IPS-18a (cell line): ENCODE measurements around the gene CHMP5.

Experiments used
- H3K27ac ChIP-seq: one replicate; pipeline ENCODE4 v1.5.1; 2013; ENCODE audit warnings: low read length
- H3K27me3 ChIP-seq: one replicate; pipeline ENCODE4 v1.6.1; 2013; ENCODE audit warnings: mild to moderate bottlenecking, low read length; ENCODE audit not compliant: control insufficient read depth, insufficient read depth
- H3K36me3 ChIP-seq: one replicate; pipeline ENCODE4 v1.6.1; 2013; ENCODE audit warnings: low read depth, low read length; ENCODE audit not compliant: control insufficient read depth
- H3K4me1 ChIP-seq: one replicate; pipeline ENCODE4 v1.6.1; 2013; ENCODE audit warnings: low read depth, low read length; ENCODE audit not compliant: control insufficient read depth
- H3K4me3 ChIP-seq: one replicate; pipeline ENCODE4 v1.5.1; 2013; ENCODE audit warnings: low read length
- H3K9ac ChIP-seq: one replicate; pipeline ENCODE4 v1.6.1; 2013; ENCODE audit warnings: mild to moderate bottlenecking, low read length, moderate library complexity
- H3K9me3 ChIP-seq: one replicate; pipeline ENCODE4 v1.6.1; 2013; ENCODE audit warnings: low read depth, low read length; ENCODE audit not compliant: control insufficient read depth

The CHMP5 gene

DNA sequence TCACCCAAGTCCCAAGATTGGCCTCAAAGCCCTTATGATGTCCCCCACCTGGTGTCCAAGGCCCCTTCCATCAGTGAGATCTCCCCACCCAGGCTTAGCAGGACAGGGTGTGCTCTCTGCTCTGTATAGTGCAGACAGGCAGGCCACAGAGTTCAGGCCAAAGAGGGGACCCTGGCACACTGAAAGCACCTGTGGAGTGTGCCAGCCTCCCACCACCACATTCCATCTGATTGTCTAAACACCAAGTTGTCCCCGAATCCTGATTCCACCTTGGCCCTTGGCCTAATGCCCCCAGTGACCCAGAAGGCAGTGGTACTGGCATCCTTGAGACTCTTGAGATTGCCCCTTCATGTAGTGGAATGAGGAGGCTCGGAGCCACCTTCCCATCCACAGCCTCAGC is 19.5 kb upstream of the CHMP5 start:
- Histone ChIP-seq H3K27me3 (no peaks in the 10 kb centered on the region), H3K9ac (no peak overlapping the region), H3K4me3 (no peak overlapping the region), H3K9me3 (no peaks in the 10 kb centered on the region), H3K27ac (no peak overlapping the region), H3K36me3 (no peaks in the 10 kb centered on the region), H3K4me1 (no peaks in the 10 kb centered on the region)

DNA sequence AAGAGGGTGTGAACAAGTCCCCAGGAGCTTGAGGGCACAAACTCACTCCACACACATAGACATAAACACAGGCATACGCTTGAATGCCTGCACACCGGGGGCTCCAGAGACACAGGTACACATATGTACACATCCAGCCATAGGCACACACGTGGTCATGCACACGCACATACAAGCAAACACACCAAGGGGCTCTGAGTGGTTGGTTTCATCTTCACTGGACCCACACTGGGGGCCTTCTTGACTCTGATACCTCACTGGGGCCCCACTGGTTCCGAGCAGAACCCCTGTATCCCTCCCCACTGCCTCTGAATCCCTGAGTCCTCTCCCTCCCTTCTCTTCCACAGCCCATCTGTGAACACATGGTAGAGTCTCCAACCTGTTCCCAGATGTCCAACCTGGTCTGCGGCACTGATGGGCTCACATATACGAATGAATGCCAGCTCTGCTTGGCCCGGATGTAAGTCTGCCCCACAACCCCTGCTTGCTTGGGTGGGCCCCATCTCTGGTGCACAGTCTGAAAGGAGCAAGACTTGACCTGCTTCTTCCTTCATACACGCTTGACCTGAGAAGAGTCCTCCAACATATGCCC is 18.5 kb upstream of the CHMP5 start:
- H3K27ac ChIP-seq: no peak overlapping the region
- no peaks in the 10 kb centered on the region for H3K36me3 ChIP-seq
- H3K4me1 ChIP-seq: no peaks in the 10 kb centered on the region
- H3K4me3 ChIP-seq: no peak overlapping the region
- H3K9me3 ChIP-seq: no peaks in the 10 kb centered on the region
- H3K27me3 ChIP-seq: no peaks in the 10 kb centered on the region
- no peak overlapping the region for H3K9ac ChIP-seq

DNA sequence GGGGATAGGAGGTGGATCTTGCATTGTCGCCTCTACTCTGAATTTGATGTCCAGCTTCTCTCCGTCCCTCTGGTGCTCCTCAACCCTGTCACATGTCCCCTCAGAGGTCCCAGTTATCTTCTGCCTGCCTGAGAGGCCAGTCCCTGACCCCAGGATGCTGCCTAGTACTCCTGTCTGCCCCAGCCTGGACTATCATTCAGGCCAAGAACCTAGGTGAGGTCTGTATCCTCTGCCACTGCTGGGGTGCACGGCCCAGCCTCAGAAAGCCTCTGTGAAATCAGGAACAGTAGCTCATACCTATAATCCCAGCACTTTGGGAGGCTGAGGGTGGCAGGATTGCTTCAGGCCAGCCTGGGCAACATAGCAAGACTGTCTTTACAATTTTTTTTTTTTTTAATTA is 16.2 kb upstream of the CHMP5 start:
- Histone ChIP-seq H3K9ac (no peak overlapping the region), H3K4me1 (no peaks in the 10 kb centered on the region), H3K36me3 (peaks cover 12% of the 10 kb centered on the region), H3K27me3 (no peaks in the 10 kb centered on the region), H3K4me3 (no peak overlapping the region), H3K27ac (no peak overlapping the region), H3K9me3 (no peaks in the 10 kb centered on the region)

DNA sequence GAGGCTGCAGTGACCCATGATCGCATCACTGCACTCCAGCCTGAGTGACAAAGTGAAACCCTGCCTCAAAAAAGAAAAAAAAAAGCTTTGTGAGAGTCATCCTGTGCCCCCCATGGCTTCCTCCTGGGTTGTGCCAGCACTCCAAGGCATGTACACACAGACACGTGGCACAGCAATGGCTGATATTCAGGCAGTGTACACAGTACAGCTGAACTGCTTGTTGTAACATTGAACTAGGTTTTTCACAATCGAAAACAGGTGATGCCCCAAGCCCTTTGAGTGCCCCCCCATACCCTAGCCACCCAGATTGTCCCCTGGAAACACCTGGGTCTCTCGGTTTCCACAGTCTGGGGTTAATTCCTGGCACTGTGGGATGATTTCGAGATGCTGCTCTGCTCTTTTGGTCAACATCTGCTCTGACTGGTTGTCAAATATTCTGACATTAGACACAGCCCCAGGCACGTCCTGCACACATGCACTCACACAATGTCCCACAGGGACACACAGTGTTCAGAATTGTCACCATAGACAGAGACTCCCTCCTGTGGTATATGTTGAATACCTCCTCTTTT is 15.7 kb upstream of the CHMP5 start:
- Histone ChIP-seq H3K27me3 (no peaks in the 10 kb centered on the region), H3K27ac (no peak overlapping the region), H3K4me1 (no peaks in the 10 kb centered on the region), H3K9me3 (no peaks in the 10 kb centered on the region), H3K4me3 (no peak overlapping the region), H3K36me3 (peaks cover 14% of the 10 kb centered on the region), H3K9ac (no peak overlapping the region)

DNA sequence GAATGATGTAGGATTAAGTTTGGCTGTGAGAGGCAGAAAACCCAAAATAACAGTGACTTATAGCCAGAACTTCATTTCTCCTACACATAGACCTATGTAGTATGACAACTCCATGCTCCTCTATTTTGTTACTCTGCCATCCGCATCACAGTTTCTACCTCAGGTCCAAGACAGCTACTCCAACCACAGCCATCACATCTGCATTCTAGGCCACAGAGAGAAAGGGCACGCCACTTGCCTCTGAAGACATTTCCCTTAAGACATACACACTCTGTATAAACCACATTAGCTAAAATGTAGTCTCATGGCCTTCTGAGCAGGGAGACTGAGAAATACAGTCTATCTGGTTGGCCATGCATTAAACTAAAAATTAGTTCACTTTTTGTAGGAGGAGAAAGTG is 14.9 kb upstream of the CHMP5 start:
- peaks cover 22% of the 10 kb centered on the region for H3K36me3 ChIP-seq
- H3K9me3 ChIP-seq: no peaks in the 10 kb centered on the region
- H3K4me3 ChIP-seq: no peak overlapping the region
- H3K9ac ChIP-seq: no peak overlapping the region
- no peaks in the 10 kb centered on the region for H3K4me1 ChIP-seq
- H3K27me3 ChIP-seq: no peaks in the 10 kb centered on the region
- H3K27ac ChIP-seq: no peak overlapping the region

DNA sequence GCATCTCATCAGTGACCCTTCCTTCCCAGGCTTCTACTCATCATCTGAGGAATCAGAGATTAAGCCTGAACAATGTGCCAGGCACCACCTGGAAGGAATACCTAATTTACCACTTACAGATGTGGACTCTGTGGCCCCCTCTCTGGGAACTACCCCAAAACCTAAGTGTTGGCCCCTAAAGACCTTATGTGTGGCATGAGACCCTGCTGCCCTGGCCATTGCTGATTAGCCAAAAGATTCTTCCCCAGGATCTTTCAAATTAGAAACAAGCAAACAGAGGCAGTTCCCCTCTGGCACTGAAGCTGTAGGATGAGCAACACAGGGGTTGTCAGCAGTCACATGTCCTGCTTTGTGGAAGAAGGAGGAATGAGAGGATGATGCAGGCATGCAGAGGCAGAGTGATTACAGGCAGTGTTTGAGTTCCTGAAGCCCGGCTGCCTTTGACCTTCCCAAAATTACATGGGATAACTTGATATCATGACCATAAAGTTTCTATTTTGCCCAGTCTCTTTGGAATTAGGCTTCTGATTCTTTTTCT is 14.3 kb upstream of the CHMP5 start:
- H3K4me1 ChIP-seq: no peaks in the 10 kb centered on the region
- H3K27ac ChIP-seq: no peak overlapping the region
- H3K9ac ChIP-seq: no peak overlapping the region
- H3K36me3 ChIP-seq: peaks cover 27% of the 10 kb centered on the region
- H3K27me3 ChIP-seq: no peaks in the 10 kb centered on the region
- no peaks in the 10 kb centered on the region for H3K9me3 ChIP-seq
- no peak overlapping the region for H3K4me3 ChIP-seq

DNA sequence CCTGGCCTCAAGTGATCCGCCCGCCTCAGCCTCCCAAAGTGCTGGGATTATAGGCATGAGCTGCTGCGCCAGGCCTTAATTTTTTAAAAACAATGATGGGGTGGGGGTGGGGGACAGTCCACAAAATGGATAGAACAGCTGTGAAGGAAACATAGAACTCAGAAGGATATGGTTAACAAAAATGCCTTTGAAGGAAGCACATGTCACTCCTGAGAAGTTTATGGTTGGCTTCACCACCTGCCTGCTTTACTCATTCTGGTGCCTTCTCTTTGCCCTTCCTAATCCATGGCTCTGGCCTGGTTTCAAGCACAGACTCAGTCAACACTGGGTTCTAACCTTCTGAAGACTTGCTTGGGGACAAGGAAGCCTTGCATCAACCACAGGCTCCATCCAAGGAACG is 10.6 kb upstream of the CHMP5 start:
- Histone ChIP-seq H3K9me3 (no peaks in the 10 kb centered on the region), H3K4me1 (no peaks in the 10 kb centered on the region), H3K4me3 (no peak overlapping the region), H3K27me3 (no peaks in the 10 kb centered on the region), H3K27ac (no peak overlapping the region), H3K36me3 (peaks cover 60% of the 10 kb centered on the region), H3K9ac (no peak overlapping the region)

DNA sequence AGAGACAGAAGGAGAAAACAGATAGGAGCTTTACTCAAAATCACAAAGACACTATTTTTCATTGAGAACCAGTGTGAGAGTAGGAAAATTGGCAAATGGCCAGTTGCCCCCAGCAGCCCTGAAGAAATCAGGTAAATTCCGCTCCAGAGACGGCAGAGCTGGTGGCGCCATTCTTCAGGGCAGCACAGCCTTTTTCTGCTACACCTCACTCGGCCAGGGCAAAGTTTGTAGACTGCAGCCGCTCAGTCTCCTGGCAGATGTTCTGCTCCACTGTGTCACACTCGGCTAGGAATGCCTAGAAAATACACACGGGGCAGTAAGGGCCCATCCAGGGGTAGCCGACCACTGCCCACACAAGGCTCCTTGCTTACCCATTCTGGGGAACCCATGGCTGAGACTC is 9.8 kb upstream of the CHMP5 start:
- no peak overlapping the region for H3K9ac ChIP-seq
- no peak overlapping the region for H3K27ac ChIP-seq
- no peaks in the 10 kb centered on the region for H3K27me3 ChIP-seq
- H3K36me3 ChIP-seq: peaks cover 68% of the 10 kb centered on the region
- H3K4me3 ChIP-seq: no peak overlapping the region
- H3K4me1 ChIP-seq: no peaks in the 10 kb centered on the region
- H3K9me3 ChIP-seq: no peaks in the 10 kb centered on the region

DNA sequence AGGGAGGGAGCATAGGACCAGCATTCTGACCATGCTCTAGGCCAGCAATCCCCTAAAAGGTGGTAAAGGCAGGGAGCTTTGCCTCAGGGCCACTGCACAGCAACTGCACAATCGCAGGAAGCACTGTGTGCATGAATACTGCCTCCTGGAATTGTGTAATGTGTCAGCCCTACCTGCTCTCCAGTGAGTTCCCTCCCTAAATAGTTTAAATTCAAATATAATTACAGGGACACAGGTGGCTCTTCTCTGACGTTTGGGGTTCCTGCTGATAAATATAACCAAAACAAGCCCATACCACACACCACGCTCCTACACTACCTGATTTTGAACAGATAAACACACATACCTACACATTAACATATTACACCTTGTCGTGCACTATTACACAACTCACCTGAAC is 9.4 kb upstream of the CHMP5 start:
- no peaks in the 10 kb centered on the region for H3K4me1 ChIP-seq
- no peaks in the 10 kb centered on the region for H3K27me3 ChIP-seq
- H3K9me3 ChIP-seq: no peaks in the 10 kb centered on the region
- H3K36me3 ChIP-seq: peaks cover 72% of the 10 kb centered on the region
- no peak overlapping the region for H3K27ac ChIP-seq
- H3K9ac ChIP-seq: no peak overlapping the region
- no peak overlapping the region for H3K4me3 ChIP-seq

DNA sequence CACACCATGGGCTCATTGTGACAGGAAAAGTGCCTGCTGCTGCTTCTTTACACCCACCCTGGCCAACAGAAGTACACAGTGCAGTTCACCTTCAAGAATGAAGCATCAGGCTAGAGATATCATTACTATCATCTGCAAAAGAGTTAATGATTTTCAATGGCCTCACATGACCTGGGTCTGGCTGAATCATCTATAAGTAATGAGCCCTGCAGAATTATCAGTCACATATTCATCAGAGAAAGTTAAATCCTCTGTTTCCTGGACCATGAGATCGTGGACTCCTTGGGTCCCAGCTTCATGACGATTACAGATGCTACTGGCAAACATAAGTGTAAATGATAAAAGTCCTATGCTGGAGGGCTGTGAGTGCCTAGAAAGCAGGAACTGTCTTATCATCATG is 8.6 kb upstream of the CHMP5 start:
- no peak overlapping the region for H3K9ac ChIP-seq
- H3K4me1 ChIP-seq: no peaks in the 10 kb centered on the region
- H3K9me3 ChIP-seq: no peaks in the 10 kb centered on the region
- H3K27ac ChIP-seq: no peak overlapping the region
- H3K27me3 ChIP-seq: no peaks in the 10 kb centered on the region
- no peak overlapping the region for H3K4me3 ChIP-seq
- H3K36me3 ChIP-seq: peaks cover 80% of the 10 kb centered on the region

DNA sequence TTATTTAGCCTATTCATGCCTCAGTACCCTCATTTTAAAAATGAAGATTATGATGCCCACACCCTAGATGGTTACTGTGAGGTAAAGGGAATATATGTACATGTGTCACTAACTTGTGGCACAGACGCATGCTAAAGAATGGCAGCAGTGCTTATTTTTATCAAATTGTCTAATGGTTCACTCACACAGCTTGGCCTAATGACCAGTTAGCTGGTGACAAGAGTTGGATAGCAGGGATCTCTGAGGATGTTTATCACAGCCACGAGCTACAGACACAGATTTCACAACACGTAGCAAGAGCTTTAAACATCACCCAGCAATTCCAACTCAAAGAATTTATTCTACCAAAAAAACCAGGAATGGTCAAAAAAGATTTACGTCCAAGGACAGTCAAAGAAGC is 7.6 kb upstream of the CHMP5 start:
- no peaks in the 10 kb centered on the region for H3K27me3 ChIP-seq
- no peak overlapping the region for H3K27ac ChIP-seq
- no peak overlapping the region for H3K9ac ChIP-seq
- H3K36me3 ChIP-seq: peaks cover 89% of the 10 kb centered on the region
- no peaks in the 10 kb centered on the region for H3K9me3 ChIP-seq
- no peaks in the 10 kb centered on the region for H3K4me1 ChIP-seq
- H3K4me3 ChIP-seq: no peak overlapping the region

DNA sequence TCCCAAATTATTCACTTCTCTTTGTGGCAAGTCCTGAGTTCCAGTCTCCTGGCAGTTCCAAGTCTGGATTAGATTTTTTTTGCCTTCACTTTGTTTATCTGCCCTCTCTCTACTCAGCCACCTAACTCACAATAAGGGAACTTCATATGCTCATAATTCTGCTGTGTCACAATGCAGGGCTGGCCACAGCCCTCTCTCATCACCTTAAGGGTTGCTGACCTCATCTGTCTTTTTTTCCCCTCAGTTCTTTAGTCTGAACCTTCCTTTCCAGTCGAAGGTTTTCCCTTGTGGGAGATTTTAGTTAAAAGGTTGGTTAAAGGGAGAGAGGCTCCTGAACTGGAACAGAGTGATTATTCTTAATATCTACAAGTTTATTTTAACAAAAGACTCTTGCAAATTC is 4.5 kb upstream of the CHMP5 start:
- H3K4me3 ChIP-seq: no peak overlapping the region
- H3K9ac ChIP-seq: no peak overlapping the region
- no peaks in the 10 kb centered on the region for H3K9me3 ChIP-seq
- no peak overlapping the region for H3K27ac ChIP-seq
- no peaks in the 10 kb centered on the region for H3K27me3 ChIP-seq
- no peaks in the 10 kb centered on the region for H3K4me1 ChIP-seq
- peaks cover 64% of the 10 kb centered on the region for H3K36me3 ChIP-seq
